HepG2 (cell line): ENCODE data around the gene CTDNEP1. TPM values are rescaled to one million over a fixed set of nuclear protein-coding genes. Genes with fewer than 3 reads are reported as not detected.

Experiments
- CEBPB ChIP-seq: IDR thresholded peaks from 2 replicates; pipeline ENCODE4 v1.6.1; 2011; ENCODE audit warnings: low read depth, low read length, improper control_type of control experiment, borderline replicate concordance
- CREM ChIP-seq, 2 experiments: sonication (generic) in 1 of 2; formaldehyde crosslinking in 1 of 2; IDR thresholded peaks; 2 replicates each; pipeline versions ENCODE4 v1.4.0 to v1.6.1; 2016 to 2020; ENCODE audit warnings: antibody characterized with exemption in 1 of 2, mild to moderate bottlenecking in 1 of 2, missing genetic modification reagents in 1 of 2
- CTCF ChIP-seq: sonication (generic); formaldehyde crosslinking; IDR thresholded peaks from 2 replicates; pipeline ENCODE4 v1.5.0; 2020; ENCODE audit warnings: mild to moderate bottlenecking, missing genetic modification reagents, moderate library complexity
- GLI4 ChIP-seq: sonication (generic); formaldehyde crosslinking; IDR thresholded peaks from 2 replicates; pipeline ENCODE4 v1.5.1; 2020; ENCODE audit warnings: missing genetic modification reagents, mild to moderate bottlenecking, moderate library complexity, borderline replicate concordance
- HNRNPLL ChIP-seq: fragments of 200-400 bp; formaldehyde crosslinking; IDR thresholded peaks from 2 replicates; pipeline ENCODE4 v1.6.1; 2017; ENCODE audit warnings: mild to moderate bottlenecking, low read depth, low read length; ENCODE audit not compliant: poor library complexity, severe bottlenecking
- JUND ChIP-seq: sonication (generic); formaldehyde crosslinking; IDR thresholded peaks from 2 replicates; pipeline ENCODE4 v1.8.0; 2022; ENCODE audit warnings: mild to moderate bottlenecking, missing genetic modification reagents
- ONECUT2 ChIP-seq: sonication (generic); formaldehyde crosslinking; IDR thresholded peaks from 2 replicates; pipeline ENCODE4 v1.4.0; 2020; ENCODE audit warnings: missing genetic modification reagents
- ZBTB37 ChIP-seq: sonication (generic); formaldehyde crosslinking; IDR thresholded peaks from 2 replicates; pipeline ENCODE4 v1.4.0; 2020; ENCODE audit warnings: mild to moderate bottlenecking, missing genetic modification reagents
- ZNF282 ChIP-seq: fragments of 450-650 bp; IDR thresholded peaks from 2 replicates; pipeline ENCODE4 v1.6.1; 2018; ENCODE audit not compliant: partially characterized antibody
- ZNF329 ChIP-seq: sonication (generic); formaldehyde crosslinking; IDR thresholded peaks from 2 replicates; pipeline ENCODE4 v1.9.0; 2021; ENCODE audit warnings: low read depth, mild to moderate bottlenecking, missing genetic modification reagents
- ZNF674 ChIP-seq: sonication (generic); formaldehyde crosslinking; IDR thresholded peaks from 2 replicates; pipeline ENCODE4 v1.5.0; 2020; ENCODE audit warnings: low read depth, mild to moderate bottlenecking, missing genetic modification reagents
- polyA plus RNA-seq, 8 experiments: library from polyadenylated mRNA; depleted of rRNA in 3 of 8; stranded (reverse) in 7 of 8; unstranded in 1 of 8; fragments of >200 nt; fragmentation: Illumina TruSeq in 4 of 8; extraction: Trizol in 4 of 8; gene quantifications; 2 replicates each; pipeline versions ENCODE4 v1.2.1 to v1.2.3, GENCODE V29; 2011 to 2016; ENCODE audit warnings: low read depth in 4 of 8, missing spikeins in 1 of 8, mixed read lengths in 1 of 8; ENCODE audit not compliant: insufficient read depth in 1 of 8
- total RNA-seq, 5 experiments: library from RNA; depleted of rRNA; stranded (reverse); fragments of >200 nt; fragmentation: Illumina TruSeq; extraction: Trizol; gene quantifications; 2 replicates each; pipeline ENCODE4 v1.2.3, GENCODE V29; 2016; ENCODE audit warnings: low read depth in 1 of 5
- TF ChIP-seq, protein P1 (sequence below): sonication (generic); formaldehyde crosslinking; IDR thresholded peaks from 2 replicates; pipeline ENCODE4 v1.5.1; 2020; ENCODE audit warnings: mild to moderate bottlenecking, missing genetic modification reagents, borderline replicate concordance
- TF ChIP-seq, protein P2 (sequence below): conservative IDR thresholded peaks from 2 replicates; pipeline ENCODE4 v1.6.1; 2018; ENCODE audit warnings: missing genetic modification reagents
- TF ChIP-seq, protein P3 (sequence below): sonication (generic); formaldehyde crosslinking; IDR thresholded peaks from 2 replicates; pipeline ENCODE4 v1.5.0; 2020; ENCODE audit warnings: missing genetic modification reagents
- TF ChIP-seq, protein P4 (sequence below): sonication (generic); formaldehyde crosslinking; IDR thresholded peaks from 2 replicates; pipeline ENCODE4 v1.4.0; 2020; ENCODE audit warnings: mild to moderate bottlenecking, missing genetic modification reagents

The CTDNEP1 gene
- total and polyA plus RNA-seq, 2 of the 13 experiments (the other 11 are each of a cell fraction or from before 2014, with no cell fraction given): 19.8 to 118 TPM

- TF ChIP-seq, protein P1, sequence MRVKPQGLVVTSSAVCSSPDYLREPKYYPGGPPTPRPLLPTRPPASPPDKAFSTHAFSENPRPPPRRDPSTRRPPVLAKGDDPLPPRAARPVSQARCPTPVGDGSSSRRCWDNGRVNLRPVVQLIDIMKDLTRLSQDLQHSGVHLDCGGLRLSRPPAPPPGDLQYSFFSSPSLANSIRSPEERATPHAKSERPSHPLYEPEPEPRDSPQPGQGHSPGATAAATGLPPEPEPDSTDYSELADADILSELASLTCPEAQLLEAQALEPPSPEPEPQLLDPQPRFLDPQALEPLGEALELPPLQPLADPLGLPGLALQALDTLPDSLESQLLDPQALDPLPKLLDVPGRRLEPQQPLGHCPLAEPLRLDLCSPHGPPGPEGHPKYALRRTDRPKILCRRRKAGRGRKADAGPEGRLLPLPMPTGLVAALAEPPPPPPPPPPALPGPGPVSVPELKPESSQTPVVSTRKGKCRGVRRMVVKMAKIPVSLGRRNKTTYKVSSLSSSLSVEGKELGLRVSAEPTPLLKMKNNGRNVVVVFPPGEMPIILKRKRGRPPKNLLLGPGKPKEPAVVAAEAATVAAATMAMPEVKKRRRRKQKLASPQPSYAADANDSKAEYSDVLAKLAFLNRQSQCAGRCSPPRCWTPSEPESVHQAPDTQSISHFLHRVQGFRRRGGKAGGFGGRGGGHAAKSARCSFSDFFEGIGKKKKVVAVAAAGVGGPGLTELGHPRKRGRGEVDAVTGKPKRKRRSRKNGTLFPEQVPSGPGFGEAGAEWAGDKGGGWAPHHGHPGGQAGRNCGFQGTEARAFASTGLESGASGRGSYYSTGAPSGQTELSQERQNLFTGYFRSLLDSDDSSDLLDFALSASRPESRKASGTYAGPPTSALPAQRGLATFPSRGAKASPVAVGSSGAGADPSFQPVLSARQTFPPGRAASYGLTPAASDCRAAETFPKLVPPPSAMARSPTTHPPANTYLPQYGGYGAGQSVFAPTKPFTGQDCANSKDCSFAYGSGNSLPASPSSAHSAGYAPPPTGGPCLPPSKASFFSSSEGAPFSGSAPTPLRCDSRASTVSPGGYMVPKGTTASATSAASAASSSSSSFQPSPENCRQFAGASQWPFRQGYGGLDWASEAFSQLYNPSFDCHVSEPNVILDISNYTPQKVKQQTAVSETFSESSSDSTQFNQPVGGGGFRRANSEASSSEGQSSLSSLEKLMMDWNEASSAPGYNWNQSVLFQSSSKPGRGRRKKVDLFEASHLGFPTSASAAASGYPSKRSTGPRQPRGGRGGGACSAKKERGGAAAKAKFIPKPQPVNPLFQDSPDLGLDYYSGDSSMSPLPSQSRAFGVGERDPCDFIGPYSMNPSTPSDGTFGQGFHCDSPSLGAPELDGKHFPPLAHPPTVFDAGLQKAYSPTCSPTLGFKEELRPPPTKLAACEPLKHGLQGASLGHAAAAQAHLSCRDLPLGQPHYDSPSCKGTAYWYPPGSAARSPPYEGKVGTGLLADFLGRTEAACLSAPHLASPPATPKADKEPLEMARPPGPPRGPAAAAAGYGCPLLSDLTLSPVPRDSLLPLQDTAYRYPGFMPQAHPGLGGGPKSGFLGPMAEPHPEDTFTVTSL (CRISPR knock-in tag): peak; percentile 33; the same call in 1 of the 2 replicates
- TF ChIP-seq ONECUT2 (CRISPR knock-in tag): no peak
- TF ChIP-seq, protein P2, sequence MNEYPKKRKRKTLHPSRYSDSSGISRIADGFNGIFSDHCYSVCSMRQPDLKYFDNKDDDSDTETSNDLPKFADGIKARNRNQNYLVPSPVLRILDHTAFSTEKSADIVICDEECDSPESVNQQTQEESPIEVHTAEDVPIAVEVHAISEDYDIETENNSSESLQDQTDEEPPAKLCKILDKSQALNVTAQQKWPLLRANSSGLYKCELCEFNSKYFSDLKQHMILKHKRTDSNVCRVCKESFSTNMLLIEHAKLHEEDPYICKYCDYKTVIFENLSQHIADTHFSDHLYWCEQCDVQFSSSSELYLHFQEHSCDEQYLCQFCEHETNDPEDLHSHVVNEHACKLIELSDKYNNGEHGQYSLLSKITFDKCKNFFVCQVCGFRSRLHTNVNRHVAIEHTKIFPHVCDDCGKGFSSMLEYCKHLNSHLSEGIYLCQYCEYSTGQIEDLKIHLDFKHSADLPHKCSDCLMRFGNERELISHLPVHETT (CRISPR knock-in tag): no peak
- peak; percentile 25; the same call in 1 of the 2 replicates for TF ChIP-seq ZNF329
- TF ChIP-seq, protein P3, sequence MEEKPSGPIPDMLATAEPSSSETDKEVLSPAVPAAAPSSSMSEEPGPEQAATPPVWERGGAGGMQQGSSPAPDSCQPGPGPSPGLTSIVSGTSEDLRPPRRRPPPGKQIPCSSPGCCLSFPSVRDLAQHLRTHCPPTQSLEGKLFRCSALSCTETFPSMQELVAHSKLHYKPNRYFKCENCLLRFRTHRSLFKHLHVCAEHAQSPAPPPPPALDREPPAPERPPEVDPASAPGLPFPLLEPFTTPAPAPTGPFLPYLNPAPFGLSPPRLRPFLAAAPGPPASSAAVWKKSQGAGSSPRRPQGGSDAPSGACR: peak; percentile 25; the same call in 1 of the 2 replicates
- peak; percentile 39; the same call in 1 of the 2 replicates for TF ChIP-seq JUND (CRISPR knock-in tag)
- TF ChIP-seq ZNF674 (CRISPR knock-in tag): 0 out of 2 replicates have a peak, but pooled peaks have one; percentile 43
- TF ChIP-seq ZNF282: no peak
- TF ChIP-seq CEBPB: no peak
- TF ChIP-seq CREM (IDR thresholded peaks at IDR 0.05): no peak; the same call in 1 of the 2 replicates
- TF ChIP-seq CREM (CRISPR knock-in tag; IDR thresholded peaks at IDR 0.05): no peak
- TF ChIP-seq GLI4: peak; percentile 44; the same call in 1 of the 2 replicates
- peak; percentile 99 for TF ChIP-seq HNRNPLL
- TF ChIP-seq, protein P4, sequence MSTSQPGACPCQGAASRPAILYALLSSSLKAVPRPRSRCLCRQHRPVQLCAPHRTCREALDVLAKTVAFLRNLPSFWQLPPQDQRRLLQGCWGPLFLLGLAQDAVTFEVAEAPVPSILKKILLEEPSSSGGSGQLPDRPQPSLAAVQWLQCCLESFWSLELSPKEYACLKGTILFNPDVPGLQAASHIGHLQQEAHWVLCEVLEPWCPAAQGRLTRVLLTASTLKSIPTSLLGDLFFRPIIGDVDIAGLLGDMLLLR (CRISPR knock-in tag): peak; percentile 45; the same call in 1 of the 2 replicates
- no peak; the same call in 1 of the 2 replicates for TF ChIP-seq CTCF (CRISPR knock-in tag)
- TF ChIP-seq ZBTB37 (CRISPR knock-in tag): no peak
These were observed 9.5 kb downstream of the CTDNEP1 start, which contains the start of gene GABARAP (continued) for GRCh38 chr17:7241783-7242716.
